GM12892 (cell line): ENCODE measurements around the gene DENND5A.
A peak's percentile ranks its signal among the peaks of the same experiment; 100 is the strongest.
"Not testable (repeated sequence)": the region's sequence is repeated elsewhere in the genome, so short reads cannot be mapped to it uniquely, and the experiment has no call there.

Experiments
- DNase-seq: peaks from one replicate; pipeline ENCODE4 v3.0.0; 2011; ENCODE audit not compliant: insufficient read length
- FAIRE-seq: peaks from 2 replicates; lab custom pipeline; 2011; peaks lifted over from hg19 to GRCh38; lab: Jason Lieb, UNC
- POLR2A ChIP-seq: IDR thresholded peaks from 2 replicates; pipeline ENCODE4 v1.6.1; 2011; ENCODE audit warnings: low read depth, low read length, control low read depth
- POLR2AphosphoS5 ChIP-seq: IDR thresholded peaks from 2 replicates; pipeline ENCODE4 v1.6.1; 2011; ENCODE audit warnings: low read depth, low read length, control low read depth
- TAF1 ChIP-seq: IDR thresholded peaks from 2 replicates; pipeline ENCODE4 v1.6.1; 2011; ENCODE audit warnings: low read depth, mild to moderate bottlenecking, control low read depth, low read length, borderline replicate concordance

DENND5A gene

GRCh38 chr11:9263840-9264315 is 1.3 kb downstream of the DENND5A start:
- peak; percentile 44 for FAIRE-seq
- no peak for TF ChIP-seq TAF1
- TF ChIP-seq POLR2A, result 0 out of 2 replicates have a peak, but pooled peaks have one; percentile 21
- peak; percentile 56 for DNase-seq

- not testable (repeated sequence) for FAIRE-seq, DNase-seq
Measured at GRCh38 chr11:9260838-9261146, 4.4 kb downstream of the DENND5A start.

GRCh38 chr11:9259981-9260837 is 4.9 kb downstream of the DENND5A start:
- DNase-seq (no peak), FAIRE-seq (no peak)
- TF ChIP-seq POLR2AphosphoS5, result no peak

GRCh38 chr11:9258279-9258678 is 6.9 kb downstream of the DENND5A start:
- FAIRE-seq, DNase-seq: not testable (repeated sequence)

GRCh38 chr11:9254416-9254815 is 10.7 kb downstream of the DENND5A start:
- no peak for TF ChIP-seq TAF1
- no peak for TF ChIP-seq POLR2A
- TF ChIP-seq POLR2AphosphoS5, result no peak
- no peak for FAIRE-seq

GRCh38 chr11:9253086-9253485 is 12.1 kb downstream of the DENND5A start:
- TF ChIP-seq TAF1 (no peak), POLR2AphosphoS5 (no peak), POLR2A (no peak)
- DNase-seq (no peak), FAIRE-seq (no peak)

More at GRCh38 chr11:9254416-9254815, 10.7 kb downstream of the DENND5A start:
- no peak for DNase-seq

- no peak for FAIRE-seq
- TF ChIP-seq POLR2A, result no peak
- no peak for TF ChIP-seq TAF1
- DNase-seq, result no peak
Measured at GRCh38 chr11:9251311-9251710, 13.8 kb downstream of the DENND5A start.

GRCh38 chr11:9250139-9250582 is 15.0 kb downstream of the DENND5A start:
- FAIRE-seq, result peak; percentile 93
- peak; percentile 27 for DNase-seq
- TF ChIP-seq TAF1 (no peak), POLR2AphosphoS5 (no peak), POLR2A (no peak)

GRCh38 chr11:9249252-9249651 is 15.9 kb downstream of the DENND5A start:
- FAIRE-seq (no peak), DNase-seq (no peak)
- TF ChIP-seq POLR2AphosphoS5, result no peak
- TF ChIP-seq TAF1, result no peak
- TF ChIP-seq POLR2A, result no peak

GRCh38 chr11:9247863-9248262 is 17.3 kb downstream of the DENND5A start:
- TF ChIP-seq TAF1, result no peak
- TF ChIP-seq POLR2A, result no peak
- no peak for TF ChIP-seq POLR2AphosphoS5
- DNase-seq, result no peak
- no peak for FAIRE-seq

- FAIRE-seq, DNase-seq: not testable (repeated sequence)
Measured at GRCh38 chr11:9236242-9236641, 28.9 kb downstream of the DENND5A start.

- DNase-seq (no peak), FAIRE-seq (no peak)
- TF ChIP-seq TAF1 (no peak), POLR2A (no peak), POLR2AphosphoS5 (no peak)
Measured at GRCh38 chr11:9232482-9232881, 32.7 kb downstream of the DENND5A start.

GRCh38 chr11:9231848-9232177 is 33.3 kb downstream of the DENND5A start:
- FAIRE-seq, result no peak
- no peak for TF ChIP-seq POLR2A
- TF ChIP-seq TAF1, result no peak
- no peak for TF ChIP-seq POLR2AphosphoS5
- DNase-seq, result peak; percentile 28

GRCh38 chr11:9230296-9230695 is 34.9 kb downstream of the DENND5A start:
- TF ChIP-seq TAF1 (no peak), POLR2AphosphoS5 (no peak), POLR2A (no peak)
- FAIRE-seq, result no peak
- no peak for DNase-seq
